ENCODE results near the gene ZNF419.

DNA sequence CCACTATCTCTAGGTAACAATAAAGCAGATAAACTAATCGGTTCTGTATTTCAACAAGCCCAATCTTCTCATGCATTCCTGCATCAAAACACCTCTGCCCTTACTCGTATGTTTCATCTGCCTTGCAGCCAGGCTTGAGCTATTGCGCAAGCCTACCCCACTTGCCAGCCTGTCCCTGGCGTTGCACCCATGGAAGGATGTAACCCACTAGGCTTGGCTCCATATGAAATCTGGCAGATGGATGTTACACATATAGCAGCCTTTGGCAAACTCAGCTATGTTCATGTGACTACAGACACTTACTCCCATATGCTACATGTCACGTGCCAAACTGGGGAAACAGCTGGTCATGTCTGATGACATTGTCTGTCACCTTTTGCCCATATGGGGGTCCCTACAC, 27.7 kb downstream of the ZNF419 start:
- TF ChIP-seq, protein P1, sequence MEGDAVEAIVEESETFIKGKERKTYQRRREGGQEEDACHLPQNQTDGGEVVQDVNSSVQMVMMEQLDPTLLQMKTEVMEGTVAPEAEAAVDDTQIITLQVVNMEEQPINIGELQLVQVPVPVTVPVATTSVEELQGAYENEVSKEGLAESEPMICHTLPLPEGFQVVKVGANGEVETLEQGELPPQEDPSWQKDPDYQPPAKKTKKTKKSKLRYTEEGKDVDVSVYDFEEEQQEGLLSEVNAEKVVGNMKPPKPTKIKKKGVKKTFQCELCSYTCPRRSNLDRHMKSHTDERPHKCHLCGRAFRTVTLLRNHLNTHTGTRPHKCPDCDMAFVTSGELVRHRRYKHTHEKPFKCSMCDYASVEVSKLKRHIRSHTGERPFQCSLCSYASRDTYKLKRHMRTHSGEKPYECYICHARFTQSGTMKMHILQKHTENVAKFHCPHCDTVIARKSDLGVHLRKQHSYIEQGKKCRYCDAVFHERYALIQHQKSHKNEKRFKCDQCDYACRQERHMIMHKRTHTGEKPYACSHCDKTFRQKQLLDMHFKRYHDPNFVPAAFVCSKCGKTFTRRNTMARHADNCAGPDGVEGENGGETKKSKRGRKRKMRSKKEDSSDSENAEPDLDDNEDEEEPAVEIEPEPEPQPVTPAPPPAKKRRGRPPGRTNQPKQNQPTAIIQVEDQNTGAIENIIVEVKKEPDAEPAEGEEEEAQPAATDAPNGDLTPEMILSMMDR (IDR thresholded peaks at IDR 0.05): no peak
- TF ChIP-seq POLR2AphosphoS5 (IDR thresholded peaks at IDR 0.05): no peak
- TF ChIP-seq POLR2A (IDR thresholded peaks at IDR 0.05): no peak

Measured in sigmoid colon (tissue), 4 donors.